RWPE1 (cell line): ENCODE results near the gene IRS4.
A peak's percentile ranks its signal among the peaks of the same experiment; 100 is the strongest.

Experiments
- CTCF ChIA-PET: fragments of 350-600 bp; sonication (Branson Sonifier 250); formaldehyde crosslinking; extraction: SDS; loops from one replicate; lab custom pipeline; 2021; lab: Yijun Ruan, JAX
- POLR2A ChIA-PET: fragments of 400-600 bp; formaldehyde crosslinking; extraction: SDS; loops from one replicate; lab custom pipeline; 2020; ENCODE audit warnings: antibody characterized with exemption; ENCODE audit not compliant: low non-redundant PET; lab: Yijun Ruan, JAX
- DNase-seq: peaks from one replicate; pipeline ENCODE4 v3.0.0; 2012; ENCODE audit warnings: low spot score
- H3K27ac ChIP-seq: fragments of 450-650 bp; 2 replicates; pipeline ENCODE4 v1.5.1; 2017
- CTCF ChIP-seq: fragments of 450-650 bp; conservative IDR thresholded peaks from 2 replicates; pipeline ENCODE4 v1.5.1; 2017; ENCODE audit warnings: low read depth, mild to moderate bottlenecking

Gene IRS4

GRCh38 chrX:108712886-108713285, 23.5 kb downstream of the IRS4 start:
- DNase-seq: no peak
- ChIA-PET POLR2A (no interaction called here), CTCF (no interaction called here)
- no peak overlapping the region for H3K27ac ChIP-seq
- TF ChIP-seq CTCF: no peak

- ChIA-PET POLR2A (no interaction called here), CTCF (interaction anchor here (0.7 kb wide), 1 partner anchor 778 kb away, joined by 3 read pairs; no protein-coding TSS in a partner anchor)
- no peak for DNase-seq
- no peak for TF ChIP-seq CTCF
- no peak overlapping the region for H3K27ac ChIP-seq
These were observed 31.5 kb downstream of the IRS4 start for GRCh38 chrX:108704839-108705238.

- no peak overlapping the region for H3K27ac ChIP-seq
- DNase-seq: no peak
- ChIA-PET POLR2A (no interaction called here), CTCF (no interaction called here)
- no peak for TF ChIP-seq CTCF
These were observed 33.8 kb downstream of the IRS4 start for GRCh38 chrX:108702530-108702929.

- CTCF ChIA-PET: interaction anchor here (0.6 kb wide), 1 partner anchor 112 kb away, joined by 3 read pairs; no protein-coding TSS in a partner anchor
- H3K27ac ChIP-seq: no peak overlapping the region
- TF ChIP-seq CTCF: no peak
- DNase-seq: no peak
- POLR2A ChIA-PET: no interaction called here
These were observed 34.7 kb downstream of the IRS4 start for GRCh38 chrX:108701633-108702032.

- no peak overlapping the region for H3K27ac ChIP-seq
- ChIA-PET CTCF (interaction anchor here (0.6 to 1.3 kb wide), 6 partner anchors 11 to 776 kb away, joined by 3 to 15 read pairs (median 4); no protein-coding TSS in a partner anchor), POLR2A (no interaction called here)
- peak; percentile 3 for DNase-seq
- no peak for TF ChIP-seq CTCF
These were observed 37.0 kb downstream of the IRS4 start for GRCh38 chrX:108699368-108699767.

GRCh38 chrX:108696690-108697089, 39.7 kb downstream of the IRS4 start:
- no peak for DNase-seq
- CTCF ChIA-PET: interaction anchor here (0.5 kb wide), 1 partner anchor 359 kb away, joined by 3 read pairs; no protein-coding TSS in a partner anchor
- no peak for TF ChIP-seq CTCF
- H3K27ac ChIP-seq: no peak overlapping the region
- POLR2A ChIA-PET: no interaction called here
